ENCODE measurements around the gene ZFYVE28.

DNA sequence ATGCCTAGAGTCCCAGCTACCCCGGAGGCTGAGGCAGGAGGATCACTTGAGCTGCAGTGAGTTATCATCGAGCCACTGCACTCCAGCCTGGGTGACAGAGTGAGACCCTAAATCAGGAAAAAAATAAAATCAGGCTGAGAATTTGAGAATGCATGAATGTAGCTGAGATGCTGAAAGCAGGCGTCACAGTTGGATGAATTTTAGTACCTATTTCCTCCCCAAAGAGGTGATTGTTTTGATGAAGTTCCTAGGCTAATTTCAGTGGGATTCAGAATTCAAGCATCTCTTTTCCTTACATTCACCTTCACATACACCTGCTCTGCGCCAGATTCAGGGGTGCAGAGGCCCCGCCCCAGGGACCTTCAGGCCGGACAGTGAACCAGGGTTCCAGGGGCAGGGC, 3.5 kb upstream of the ZFYVE28 start:
- TF ChIP-seq, protein P1, sequence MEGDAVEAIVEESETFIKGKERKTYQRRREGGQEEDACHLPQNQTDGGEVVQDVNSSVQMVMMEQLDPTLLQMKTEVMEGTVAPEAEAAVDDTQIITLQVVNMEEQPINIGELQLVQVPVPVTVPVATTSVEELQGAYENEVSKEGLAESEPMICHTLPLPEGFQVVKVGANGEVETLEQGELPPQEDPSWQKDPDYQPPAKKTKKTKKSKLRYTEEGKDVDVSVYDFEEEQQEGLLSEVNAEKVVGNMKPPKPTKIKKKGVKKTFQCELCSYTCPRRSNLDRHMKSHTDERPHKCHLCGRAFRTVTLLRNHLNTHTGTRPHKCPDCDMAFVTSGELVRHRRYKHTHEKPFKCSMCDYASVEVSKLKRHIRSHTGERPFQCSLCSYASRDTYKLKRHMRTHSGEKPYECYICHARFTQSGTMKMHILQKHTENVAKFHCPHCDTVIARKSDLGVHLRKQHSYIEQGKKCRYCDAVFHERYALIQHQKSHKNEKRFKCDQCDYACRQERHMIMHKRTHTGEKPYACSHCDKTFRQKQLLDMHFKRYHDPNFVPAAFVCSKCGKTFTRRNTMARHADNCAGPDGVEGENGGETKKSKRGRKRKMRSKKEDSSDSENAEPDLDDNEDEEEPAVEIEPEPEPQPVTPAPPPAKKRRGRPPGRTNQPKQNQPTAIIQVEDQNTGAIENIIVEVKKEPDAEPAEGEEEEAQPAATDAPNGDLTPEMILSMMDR (conservative IDR thresholded peaks at IDR 0.05 in 1 of 2, IDR thresholded peaks at IDR 0.05 in 1 of 2; ENCODE audit: extremely low read depth in 1 of 2, insufficient read depth in 1 of 2, low read depth in 1 of 2, low read length in 2 of 2): no peak
- no peak for TF ChIP-seq EZH2 (IDR thresholded peaks at IDR 0.05; ENCODE audit: borderline replicate concordance, low read length)

Data from mammary epithelial cell (primary cell).